ENCODE results near the gene MORC3. TPM values are rescaled to one million over a fixed set of nuclear protein-coding genes. Genes with fewer than 3 reads are reported as not detected.

MORC3 gene
- polyA plus RNA-seq, 1 donor (not counting 4 experiments of a cell fraction or from before 2014, with no cell fraction given): 38.1 TPM

- peak; percentile 85 to 95 (median 85) for TF ChIP-seq CTCF (optimal IDR thresholded peaks at IDR 0.05 in 1 of 3, IDR thresholded peaks at IDR 0.05 in 1 of 3, conservative IDR thresholded peaks at IDR 0.05 in 1 of 3; ENCODE audit: extremely low read depth in 1 of 3, insufficient read depth in 2 of 3, low read length in 3 of 3)
- TF ChIP-seq EZH2 (IDR thresholded peaks at IDR 0.05; ENCODE audit: low read length): no peak
- no peak overlapping the region for H3K9ac ChIP-seq (ENCODE audit: control insufficient read depth, extremely low read depth, insufficient read depth, low read length)
- no peaks in the 10 kb centered on the region for H3K27me3 ChIP-seq (ENCODE audit: control insufficient read depth, extremely low read depth, insufficient read depth, low read length)
- dilution Hi-C loops (cut with MboI; ENCODE audit: extremely low pct_ligation_motif_present, low sequenced_read_pairs): no loop called here
- DNase-seq (ENCODE audit: low read depth, low spot score): no peak
- H4K20me1 ChIP-seq (ENCODE audit: control insufficient read depth, extremely low read depth, insufficient read depth, low read length): no peaks in the 10 kb centered on the region
- H3K4me2 ChIP-seq (ENCODE audit: control insufficient read depth, extremely low read depth, insufficient read depth, low read depth, low read length): no peak overlapping the region
- H3K27ac ChIP-seq (ENCODE audit: control insufficient read depth, insufficient read depth, low read length): no peak overlapping the region
- H3K79me2 ChIP-seq (ENCODE audit: control insufficient read depth, insufficient read depth, low read length): no peaks in the 10 kb centered on the region
- no peaks in the 10 kb centered on the region for H3K9me3 ChIP-seq (ENCODE audit: control insufficient read depth, low read depth, low read length)
- no peaks in the 10 kb centered on the region for H3K36me3 ChIP-seq (ENCODE audit: control insufficient read depth in 2 of 2, extremely low read depth in 1 of 2, insufficient read depth in 2 of 2, low read length in 2 of 2)
- H3K4me3 ChIP-seq (ENCODE audit: control insufficient read depth in 2 of 3, extremely low read depth in 1 of 3, insufficient read depth in 2 of 3, low read depth in 1 of 3, low read length in 3 of 3): no peak overlapping the region
- H3K9me1 ChIP-seq (ENCODE audit: control insufficient read depth, extremely low read depth, insufficient read depth, low read length): no peaks in the 10 kb centered on the region
- no peak for FAIRE-seq
- H3K4me1 ChIP-seq (ENCODE audit: control insufficient read depth, extremely low read depth, insufficient read depth, low read length): no peaks in the 10 kb centered on the region
- no peak overlapping the region for H2AFZ ChIP-seq (ENCODE audit: control insufficient read depth, low read length)
Observed at GRCh38 chr21:36422279-36423098, 102.5 kb downstream of the MORC3 start.

- Histone ChIP-seq H3K9ac (ENCODE audit: control insufficient read depth, extremely low read depth, insufficient read depth, low read length) (no peak overlapping the region), H2AFZ (ENCODE audit: control insufficient read depth, low read length) (no peak overlapping the region), H3K4me2 (ENCODE audit: control insufficient read depth, extremely low read depth, insufficient read depth, low read depth, low read length) (no peak overlapping the region), H3K27me3 (ENCODE audit: control insufficient read depth, extremely low read depth, insufficient read depth, low read length) (no peaks in the 10 kb centered on the region), H3K4me1 (ENCODE audit: control insufficient read depth, extremely low read depth, insufficient read depth, low read length) (peaks cover 2% of the 10 kb centered on the region), H3K27ac (ENCODE audit: control insufficient read depth, insufficient read depth, low read length) (no peak overlapping the region), H3K79me2 (ENCODE audit: control insufficient read depth, insufficient read depth, low read length) (no peaks in the 10 kb centered on the region), H3K9me1 (ENCODE audit: control insufficient read depth, extremely low read depth, insufficient read depth, low read length) (no peaks in the 10 kb centered on the region), H3K9me3 (ENCODE audit: control insufficient read depth, low read depth, low read length) (no peaks in the 10 kb centered on the region), H3K36me3 (ENCODE audit: control insufficient read depth in 2 of 2, extremely low read depth in 1 of 2, insufficient read depth in 2 of 2, low read length in 2 of 2) (no peaks in the 10 kb centered on the region), H3K4me3 (ENCODE audit: control insufficient read depth in 2 of 3, extremely low read depth in 1 of 3, insufficient read depth in 2 of 3, low read depth in 1 of 3, low read length in 3 of 3) (no peak overlapping the region), H4K20me1 (ENCODE audit: control insufficient read depth, extremely low read depth, insufficient read depth, low read length) (no peaks in the 10 kb centered on the region)
- dilution Hi-C loops (cut with MboI; ENCODE audit: extremely low pct_ligation_motif_present, low sequenced_read_pairs): no loop called here
- FAIRE-seq: no peak
- TF ChIP-seq EZH2 (IDR thresholded peaks at IDR 0.05; ENCODE audit: low read length): no peak
- TF ChIP-seq CTCF (optimal IDR thresholded peaks at IDR 0.05 in 1 of 3, IDR thresholded peaks at IDR 0.05 in 1 of 3, conservative IDR thresholded peaks at IDR 0.05 in 1 of 3; ENCODE audit: extremely low read depth in 1 of 3, insufficient read depth in 2 of 3, low read length in 3 of 3): no peak
- DNase-seq (ENCODE audit: low read depth, low spot score): no peak
Observed at GRCh38 chr21:36423771-36424433, 103.9 kb downstream of the MORC3 start.

Measured in keratinocyte (primary cell).